Activated CD8-positive, alpha-beta memory T cell treated with anti-CD3 and anti-CD28 coated beads, Interleukin-2, amount 10 ng/mL, durations not matched to agents 7 days and 5 days (primary cell): Measurements from ENCODE around the gene ERAP2. TPM values are rescaled to one million over a fixed set of nuclear protein-coding genes. Genes with fewer than 3 reads are reported as not detected.

ENCODE experiments used
- ATAC-seq: fragments of 150-1000 bp; cut with Tn5 transposase; one replicate; pipeline ENCODE4 v1.10.0; 2021; ENCODE audit warnings: moderate library complexity
- CTCF ChIA-PET: fragments of 350-600 bp; sonication (Branson Sonifier 250); formaldehyde crosslinking; loops from one replicate; lab custom pipeline; 2021; ENCODE audit warnings: antibody characterized with exemption; lab: Charles Lee
- DNase-seq: peaks from one replicate; pipeline ENCODE4 v3.0.0-alpha.2; 2020
- H3K27ac Mint-ChIP-seq: one replicate; pipeline ENCODE4 v1.8.0; 2021; ENCODE audit warnings: mild to moderate bottlenecking, mixed read lengths
- H3K27me3 Mint-ChIP-seq: one replicate; pipeline ENCODE4 v1.8.0; 2021; ENCODE audit warnings: mixed read lengths
- H3K36me3 Mint-ChIP-seq: one replicate; pipeline ENCODE4 v1.8.0; 2021; ENCODE audit warnings: mild to moderate bottlenecking, mixed read lengths
- H3K4me1 Mint-ChIP-seq: one replicate; pipeline ENCODE4 v1.8.0; 2021; ENCODE audit warnings: mixed read lengths
- H3K4me3 Mint-ChIP-seq: one replicate; pipeline ENCODE4 v1.8.0; 2021; ENCODE audit warnings: mild to moderate bottlenecking, moderate library complexity, mixed read lengths
- H3K9me3 Mint-ChIP-seq: one replicate; pipeline ENCODE4 v1.8.0; 2022; ENCODE audit warnings: low read depth, mixed read lengths
- total RNA-seq, 2 experiments: library from RNA; stranded (reverse); gene quantifications; one replicate each; pipeline ENCODE4 v1.2.3, GENCODE V29; 2021

Gene ERAP2
- total RNA-seq, 2 experiments from 2014 or later, result 89.3 to 105 TPM

DNA sequence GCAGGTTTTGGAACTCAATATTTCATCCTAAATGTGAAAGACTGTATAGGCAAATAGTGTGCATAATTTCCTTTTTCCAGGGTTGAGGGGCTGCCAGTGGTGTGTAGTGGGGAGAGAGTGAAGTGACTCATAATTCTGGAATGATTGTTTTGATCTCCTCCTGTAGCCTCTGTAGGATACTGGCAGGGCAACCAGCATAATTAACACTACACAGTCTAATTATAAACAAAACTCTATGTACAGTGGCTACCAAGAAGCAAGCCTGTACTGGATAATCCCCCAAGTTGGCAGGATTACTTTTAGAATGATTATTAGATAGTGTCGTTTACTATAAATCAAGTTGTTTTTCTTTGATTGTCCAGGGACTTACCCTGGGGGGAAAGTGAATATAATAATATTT lies 91.8 kb downstream of the ERAP2 start:
- Mint-ChIP-seq H3K27ac (no peak overlapping the region), H3K36me3 (peaks cover 47% of the 10 kb centered on the region), H3K9me3 (peaks cover 3% of the 10 kb centered on the region), H3K27me3 (no peaks in the 10 kb centered on the region), H3K4me3 (no peak overlapping the region), H3K4me1 (peaks cover 63% of the 10 kb centered on the region)
- ATAC-seq (no peak), DNase-seq (no peak)
- CTCF ChIA-PET, result no interaction called here

GRCh38 chr5:96968614-96969013 lies 92.3 kb downstream of the ERAP2 start:
- Mint-ChIP-seq H3K9me3 (peaks cover 3% of the 10 kb centered on the region), H3K36me3 (peaks cover 43% of the 10 kb centered on the region), H3K4me1 (peaks cover 60% of the 10 kb centered on the region), H3K27me3 (no peaks in the 10 kb centered on the region), H3K27ac (no peak overlapping the region), H3K4me3 (no peak overlapping the region)
- CTCF ChIA-PET, result interaction anchor here (0.7 to 1.0 kb wide), 2 partner anchors 32 to 100 kb away, joined by 3 read pairs; partner anchors contain the start of gene LNPEP
- ATAC-seq (no peak), DNase-seq (no peak)

Other genes with a start within 250 kb of the ERAP2 start
- gene CAST, start 214.1 kb upstream of the ERAP2 start, total RNA-seq, result 100 to 1,000 TPM; 149 to 173 TPM
- 100 to 1,000 TPM; 109 to 119 TPM for gene ERAP1, start 68.6 kb upstream of the ERAP2 start, total RNA-seq
- gene LNPEP, start 59.6 kb downstream of the ERAP2 start, total RNA-seq, result 10 to 100 TPM; 67.4 to 80.4 TPM